Fibroblast of mammary gland (primary cell): ENCODE measurements around the gene ENTPD8.
"Not testable (repeated sequence)": the region's sequence is repeated elsewhere in the genome, so short reads cannot be mapped to it uniquely, and the experiment has no call there.

Experiments
- DNase-seq: peaks from one replicate; pipeline ENCODE4 v3.0.0-alpha.2; 2010; ENCODE audit warnings: low read depth
- H3K4me3 ChIP-seq: 2 replicates; pipeline ENCODE4 v1.5.1; 2011; ENCODE audit warnings: low read depth, mild to moderate bottlenecking, low read length, moderate library complexity; ENCODE audit not compliant: control insufficient read depth
- CTCF ChIP-seq: conservative IDR thresholded peaks from 2 replicates; pipeline ENCODE4 v1.5.1; 2011; ENCODE audit warnings: low read depth, low read length, inconsistent platforms; ENCODE audit not compliant: control insufficient read depth, insufficient read depth

Gene ENTPD8

GRCh38 chr9:137452761-137453642, 11.8 kb upstream of the ENTPD8 start:
- no peak for TF ChIP-seq CTCF
- H3K4me3 ChIP-seq = no peak overlapping the region
- DNase-seq = no peak

- DNase-seq = no peak
- no peak overlapping the region for H3K4me3 ChIP-seq
- no peak for TF ChIP-seq CTCF
Observed at GRCh38 chr9:137452006-137452760, 11.0 kb upstream of the ENTPD8 start.

- not testable (repeated sequence) for DNase-seq, H3K4me3 ChIP-seq
Observed at GRCh38 chr9:137451264-137452005, 10.3 kb upstream of the ENTPD8 start.

DNA sequence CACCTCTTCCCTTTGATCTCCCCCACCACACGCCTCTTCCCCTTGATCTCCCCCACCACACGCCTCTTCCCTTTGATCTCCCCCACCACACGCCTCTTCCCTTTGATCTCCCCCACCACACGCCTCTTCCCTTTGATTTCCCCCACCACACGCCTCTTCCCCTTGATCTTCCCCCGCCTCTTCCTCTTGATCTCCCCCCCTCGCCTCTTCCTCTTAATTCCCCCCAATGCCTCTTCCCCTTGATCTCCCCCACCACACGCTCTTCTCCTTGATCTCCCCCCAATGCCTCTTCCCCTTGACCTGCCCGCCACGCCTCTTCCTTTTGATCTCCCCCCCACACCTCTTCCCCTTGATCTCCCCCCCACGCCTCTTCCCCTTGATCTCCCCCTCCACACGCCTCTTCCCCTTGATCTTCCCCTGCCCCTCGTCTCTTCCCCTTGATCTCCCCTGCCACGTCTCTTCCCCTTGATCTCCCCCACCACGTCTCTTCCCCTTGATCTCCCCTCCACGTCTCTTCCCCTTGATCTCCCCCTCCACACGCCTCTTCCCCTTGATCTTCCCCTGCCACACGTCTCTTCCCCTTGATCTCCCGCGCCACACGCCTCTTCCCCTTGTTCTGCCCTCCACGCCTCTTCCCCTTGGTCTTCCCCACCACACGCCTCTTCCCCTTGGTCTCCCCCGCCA, 9.5 kb upstream of the ENTPD8 start:
- not testable (repeated sequence) for DNase-seq

GRCh38 chr9:137449931-137450538, 8.9 kb upstream of the ENTPD8 start:
- DNase-seq = no peak
- H3K4me3 ChIP-seq = no peak overlapping the region
- TF ChIP-seq CTCF = no peak

More for the DNA sequence above, 9.5 kb upstream of the ENTPD8 start:
- H3K4me3 ChIP-seq = not testable (repeated sequence)

DNA sequence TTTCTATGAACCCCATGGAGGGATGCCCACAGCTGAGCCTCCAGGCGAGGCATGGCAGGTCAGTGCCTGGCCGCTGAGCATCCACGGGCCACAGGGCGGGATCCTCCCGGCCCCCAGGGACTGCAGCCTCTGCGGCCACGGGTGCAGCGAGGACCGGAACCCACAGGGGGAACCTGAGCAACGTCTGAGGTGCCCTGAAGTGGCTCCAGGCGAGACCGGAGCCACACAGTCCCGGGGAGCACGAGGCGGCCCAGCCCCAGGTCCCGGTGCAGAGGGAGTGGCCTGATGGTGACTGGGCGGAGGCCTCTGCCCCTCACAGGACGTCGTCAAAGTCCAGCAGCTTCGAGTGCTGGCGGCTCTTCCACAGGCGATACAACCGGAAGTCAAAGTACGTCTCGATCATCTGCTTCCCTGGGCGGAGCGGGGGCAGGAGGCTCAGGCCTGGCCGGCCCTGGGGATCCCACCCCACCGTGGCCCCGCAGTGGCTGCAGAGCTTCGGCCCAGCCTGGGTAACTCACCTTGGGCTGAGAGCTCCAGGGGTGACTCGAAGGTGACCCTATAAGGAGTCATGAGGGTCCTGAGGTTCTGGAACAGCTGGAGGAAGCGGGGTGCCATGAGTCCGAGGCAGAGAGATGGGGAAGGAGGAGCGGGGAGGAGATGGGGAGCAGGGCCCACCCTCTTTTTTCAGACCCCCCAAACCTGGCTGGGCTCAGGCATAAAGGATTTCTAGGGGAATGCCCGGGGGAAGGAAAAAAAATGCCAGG, 8.1 kb upstream of the ENTPD8 start:
- H3K4me3 ChIP-seq = no peak overlapping the region
- TF ChIP-seq CTCF = no peak
- DNase-seq = no peak

DNA sequence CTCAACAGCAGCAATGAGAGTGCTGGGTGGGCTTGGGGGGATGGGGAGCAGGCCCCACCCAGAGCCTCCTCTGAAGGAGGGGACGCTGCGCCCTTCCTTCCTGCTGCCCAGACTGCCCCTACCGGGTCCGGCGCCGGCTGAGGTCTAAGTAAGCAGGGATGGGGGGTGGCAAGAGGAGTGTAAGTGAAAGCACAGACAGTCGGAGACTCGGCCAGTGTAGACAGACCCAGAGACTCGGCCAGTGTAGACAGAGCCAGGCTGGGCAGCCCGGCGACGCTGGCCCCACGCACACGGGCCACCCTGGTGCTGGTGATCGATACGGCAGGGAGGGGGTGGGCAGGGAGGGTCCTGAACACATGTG, 7.4 kb upstream of the ENTPD8 start:
- no peak for DNase-seq
- no peak for TF ChIP-seq CTCF
- H3K4me3 ChIP-seq = no peak overlapping the region
